Measurements from ENCODE around the gene SPRY4.

- TF ChIP-seq EP300 (IDR thresholded peaks at IDR 0.05), result no peak
- TF ChIP-seq, protein P1, sequence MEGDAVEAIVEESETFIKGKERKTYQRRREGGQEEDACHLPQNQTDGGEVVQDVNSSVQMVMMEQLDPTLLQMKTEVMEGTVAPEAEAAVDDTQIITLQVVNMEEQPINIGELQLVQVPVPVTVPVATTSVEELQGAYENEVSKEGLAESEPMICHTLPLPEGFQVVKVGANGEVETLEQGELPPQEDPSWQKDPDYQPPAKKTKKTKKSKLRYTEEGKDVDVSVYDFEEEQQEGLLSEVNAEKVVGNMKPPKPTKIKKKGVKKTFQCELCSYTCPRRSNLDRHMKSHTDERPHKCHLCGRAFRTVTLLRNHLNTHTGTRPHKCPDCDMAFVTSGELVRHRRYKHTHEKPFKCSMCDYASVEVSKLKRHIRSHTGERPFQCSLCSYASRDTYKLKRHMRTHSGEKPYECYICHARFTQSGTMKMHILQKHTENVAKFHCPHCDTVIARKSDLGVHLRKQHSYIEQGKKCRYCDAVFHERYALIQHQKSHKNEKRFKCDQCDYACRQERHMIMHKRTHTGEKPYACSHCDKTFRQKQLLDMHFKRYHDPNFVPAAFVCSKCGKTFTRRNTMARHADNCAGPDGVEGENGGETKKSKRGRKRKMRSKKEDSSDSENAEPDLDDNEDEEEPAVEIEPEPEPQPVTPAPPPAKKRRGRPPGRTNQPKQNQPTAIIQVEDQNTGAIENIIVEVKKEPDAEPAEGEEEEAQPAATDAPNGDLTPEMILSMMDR (IDR thresholded peaks at IDR 0.05), result peak in 2 of 3 experiments; percentile 17 to 22
These were observed at the start of gene SPRY4 for GRCh38 chr5:142324871-142325724.

Measured in esophagus muscularis mucosa (tissue), 3 donors.